ENCODE results near the gene CHD2. TPM values are rescaled to one million over a fixed set of nuclear protein-coding genes. Genes with fewer than 3 reads are reported as not detected.

CHD2 gene
- polyA plus RNA-seq, 2 of the 4 experiments (the other 2 are of a cell fraction) = 29.5 to 68.2 TPM

- FAIRE-seq (no peak), DNase-seq (ENCODE audit: low read depth in 1 of 2, low spot score in 1 of 2) (no peak), ATAC-seq (no peak)
- ChIA-PET POLR2A (no interaction called here), CTCF (interaction anchor here (0.8 to 4.7 kb wide), 6 partner anchors 11 to 46 kb away, joined by 3 to 50 read pairs (median 4); partner anchors contain the start of gene RGMA)
- Histone ChIP-seq H3K4me2 (no peak overlapping the region), H3K4me3 (no peak overlapping the region), H3K9me3 (no peaks in the 10 kb centered on the region), H3K4me1 (peaks cover 7% of the 10 kb centered on the region), H3K27ac (no peak overlapping the region)
- TF ChIP-seq GATA3 (IDR thresholded peaks at IDR 0.05; ENCODE audit: borderline replicate concordance) = no peak
- TF ChIP-seq HES2 (IDR thresholded peaks at IDR 0.05) = no peak
- TF ChIP-seq BHLHE40 (IDR thresholded peaks at IDR 0.05; ENCODE audit: low read depth, low read length) = no peak
- no peak for TF ChIP-seq FOXS1 (CRISPR knock-in tag; IDR thresholded peaks at IDR 0.05)
- TF ChIP-seq NFE2L2 (conservative IDR thresholded peaks at IDR 0.05; ENCODE audit: low read length) = no peak
- no peak for TF ChIP-seq ZNF302 (CRISPR knock-in tag; IDR thresholded peaks at IDR 0.05)
- no peak for TF ChIP-seq RARB (CRISPR knock-in tag; IDR thresholded peaks at IDR 0.05)
- no peak for TF ChIP-seq HOXA7 (CRISPR knock-in tag; IDR thresholded peaks at IDR 0.05)
- no peak for TF ChIP-seq USF2 (IDR thresholded peaks at IDR 0.05)
- no peak for TF ChIP-seq RAD21 (conservative IDR thresholded peaks at IDR 0.05 in 1 of 2, IDR thresholded peaks at IDR 0.05 in 1 of 2)
- TF ChIP-seq ZSCAN20 (CRISPR knock-in tag; IDR thresholded peaks at IDR 0.05) = no peak
- TF ChIP-seq EHMT2 (IDR thresholded peaks at IDR 0.05; ENCODE audit: low read depth) = no peak
- no peak for TF ChIP-seq RFX5 (IDR thresholded peaks at IDR 0.05)
- TF ChIP-seq PBX3 (IDR thresholded peaks at IDR 0.05) = no peak
- 20% methylated on average over 5 of the region's 5 CpGs for WGBS (ENCODE audit: missing lambda C conversion rate)
These were observed 176.8 kb downstream of the CHD2 start for GRCh38 chr15:93076875-93077274.

Other genes with a start within 250 kb of the CHD2 start
- 13.9 and 22.5 TPM in 2 replicates for gene FAM174B, start 244.5 kb upstream of the CHD2 start, polyA plus RNA-seq (2011; rRNA removed)
- gene FAM174B, start 244.5 kb upstream of the CHD2 start, polyA plus RNA-seq (2017; fragmentation: RNase III; extraction: RNeasy Plus Mini Kit Qiagen cat#74134 plus additional on column Dnase treatment) = 4.6 to 5.9 TPM (median 5.2 TPM) in 3 replicates
- gene RGMA, start 188.9 kb downstream of the CHD2 start, polyA plus RNA-seq (2011; rRNA removed) = 0.07 TPM in 1 of 2 replicates, not detected in the other
- gene RGMA, start 188.9 kb downstream of the CHD2 start, polyA plus RNA-seq (2017; fragmentation: RNase III; extraction: RNeasy Plus Mini Kit Qiagen cat#74134 plus additional on column Dnase treatment) = 0.08 to 0.22 TPM (median 0.08 TPM) in 3 replicates

Data from A549 (cell line).